WTC11 (cell line): ENCODE measurements around the gene MEGF6. TPM values are rescaled to one million over a fixed set of nuclear protein-coding genes. Genes with fewer than 3 reads are reported as not detected.

ENCODE experiments used
- ATAC-seq: fragments of 200-7000 bp; cut with Tn5 transposase; 2 replicates; pipeline ENCODE4 v1.10.0; 2021; ENCODE audit warnings: mild to moderate bottlenecking, moderate library complexity
- CTCF ChIA-PET: fragments of 300-600 bp; sonication (Branson Sonifier 250); formaldehyde crosslinking; loops from one replicate; lab custom pipeline; 2021; ENCODE audit warnings: antibody characterized with exemption; lab: Charles Lee
- POLR2A ChIA-PET: fragments of 350-600 bp; sonication (Branson Sonifier 250); formaldehyde crosslinking; loops from one replicate; lab custom pipeline; 2021; ENCODE audit warnings: antibody characterized with exemption; lab: Charles Lee
- DNase-seq: peaks from one replicate; pipeline ENCODE4 v3.0.0; 2021; ENCODE audit warnings: low spot score
- H3K27ac Mint-ChIP-seq: 2 replicates; pipeline ENCODE4 v1.8.0; 2021; ENCODE audit warnings: mixed read lengths
- H3K27me3 Mint-ChIP-seq: 2 replicates; pipeline ENCODE4 v1.8.0; 2021; ENCODE audit warnings: low read depth, mild to moderate bottlenecking, moderate library complexity, mixed read lengths
- H3K36me3 Mint-ChIP-seq: 2 replicates; pipeline ENCODE4 v1.8.0; 2021; ENCODE audit warnings: mixed read lengths
- H3K4me1 Mint-ChIP-seq: 2 replicates; pipeline ENCODE4 v1.8.0; 2022; ENCODE audit warnings: mixed read lengths
- H3K4me3 Mint-ChIP-seq: 2 replicates; pipeline ENCODE4 v1.8.0; 2021; ENCODE audit warnings: mild to moderate bottlenecking, moderate library complexity, mixed read lengths
- H3K9me3 Mint-ChIP-seq: 2 replicates; pipeline ENCODE4 v1.8.0; 2021; ENCODE audit warnings: mixed read lengths
- CREB1 ChIP-seq: sonication (generic); formaldehyde crosslinking; IDR thresholded peaks from 2 replicates; pipeline ENCODE4 v1.8.0; 2023; ENCODE audit warnings: mild to moderate bottlenecking, missing genetic modification reagents
- FOXJ3 ChIP-seq: sonication (generic); formaldehyde crosslinking; IDR thresholded peaks from 2 replicates; pipeline ENCODE4 v1.9.0; 2021; ENCODE audit warnings: missing genetic modification reagents, mild to moderate bottlenecking, borderline replicate concordance
- FOXK1 ChIP-seq: sonication (generic); formaldehyde crosslinking; IDR thresholded peaks from 2 replicates; pipeline ENCODE4 v1.8.0; 2022; ENCODE audit warnings: mild to moderate bottlenecking, moderate library complexity, missing genetic modification reagents
- MAX ChIP-seq: sonication (generic); formaldehyde crosslinking; IDR thresholded peaks from 2 replicates; pipeline ENCODE4 v1.8.0; 2022; ENCODE audit warnings: mild to moderate bottlenecking, missing genetic modification reagents
- NFYB ChIP-seq: sonication (generic); formaldehyde crosslinking; conservative IDR thresholded peaks from 2 replicates; pipeline ENCODE4 v1.8.0; 2022; ENCODE audit warnings: low read depth, missing genetic modification reagents
- RORB ChIP-seq: fragments of 250-450 bp; sonication (Bioruptor Pico); IDR thresholded peaks from 2 replicates; pipeline ENCODE4 v1.9.0; 2021; ENCODE audit warnings: mild to moderate bottlenecking
- SOX15 ChIP-seq: fragments of 250-450 bp; sonication (Bioruptor Pico); IDR thresholded peaks from 2 replicates; pipeline ENCODE4 v1.9.0; 2021; ENCODE audit warnings: mild to moderate bottlenecking
- TEAD4 ChIP-seq: sonication (generic); formaldehyde crosslinking; IDR thresholded peaks from 2 replicates; pipeline ENCODE4 v1.8.0; 2022; ENCODE audit warnings: mild to moderate bottlenecking, missing genetic modification reagents
- ZNF232 ChIP-seq: sonication (generic); formaldehyde crosslinking; IDR thresholded peaks from 2 replicates; pipeline ENCODE4 v1.8.0; 2022; ENCODE audit warnings: mild to moderate bottlenecking, missing genetic modification reagents
- ZNF416 ChIP-seq: fragments of 250-450 bp; sonication (Bioruptor Pico); IDR thresholded peaks from 2 replicates; pipeline ENCODE4 v1.9.0; 2021; ENCODE audit warnings: mild to moderate bottlenecking, inconsistent platforms
- total RNA-seq: library from RNA; stranded (reverse); gene quantifications from 3 replicates; pipeline ENCODE4 v1.2.3, GENCODE V29; 2021
- TF ChIP-seq, protein P1 (sequence below): fragments of 250-450 bp; sonication (Bioruptor Pico); IDR thresholded peaks from 2 replicates; pipeline ENCODE4 v1.9.0; 2021; ENCODE audit warnings: mild to moderate bottlenecking, borderline replicate concordance
- TF ChIP-seq, protein P2 (sequence below): fragments of 250-450 bp; sonication (Bioruptor Pico); IDR thresholded peaks from 2 replicates; pipeline ENCODE4 v2.1.2; 2022; ENCODE audit warnings: mild to moderate bottlenecking, moderate library complexity
- TF ChIP-seq, protein P3 (sequence below): fragments of 250-450 bp; sonication (Bioruptor Pico); IDR thresholded peaks from 2 replicates; pipeline ENCODE4 v1.8.0; 2021; ENCODE audit warnings: mild to moderate bottlenecking
- TF ChIP-seq, protein P4 (sequence below): sonication (generic); formaldehyde crosslinking; IDR thresholded peaks from 2 replicates; pipeline ENCODE4 v1.8.1; 2022; ENCODE audit warnings: missing genetic modification reagents, borderline replicate concordance
- TF ChIP-seq, protein P5 (sequence below): sonication (generic); formaldehyde crosslinking; IDR thresholded peaks from 2 replicates; pipeline ENCODE4 v1.8.1; 2022; ENCODE audit warnings: mild to moderate bottlenecking, missing genetic modification reagents, moderate library complexity, borderline replicate concordance

MEGF6 gene
- total RNA-seq, 1 experiment from 2014 or later: 24.9 TPM

DNA sequence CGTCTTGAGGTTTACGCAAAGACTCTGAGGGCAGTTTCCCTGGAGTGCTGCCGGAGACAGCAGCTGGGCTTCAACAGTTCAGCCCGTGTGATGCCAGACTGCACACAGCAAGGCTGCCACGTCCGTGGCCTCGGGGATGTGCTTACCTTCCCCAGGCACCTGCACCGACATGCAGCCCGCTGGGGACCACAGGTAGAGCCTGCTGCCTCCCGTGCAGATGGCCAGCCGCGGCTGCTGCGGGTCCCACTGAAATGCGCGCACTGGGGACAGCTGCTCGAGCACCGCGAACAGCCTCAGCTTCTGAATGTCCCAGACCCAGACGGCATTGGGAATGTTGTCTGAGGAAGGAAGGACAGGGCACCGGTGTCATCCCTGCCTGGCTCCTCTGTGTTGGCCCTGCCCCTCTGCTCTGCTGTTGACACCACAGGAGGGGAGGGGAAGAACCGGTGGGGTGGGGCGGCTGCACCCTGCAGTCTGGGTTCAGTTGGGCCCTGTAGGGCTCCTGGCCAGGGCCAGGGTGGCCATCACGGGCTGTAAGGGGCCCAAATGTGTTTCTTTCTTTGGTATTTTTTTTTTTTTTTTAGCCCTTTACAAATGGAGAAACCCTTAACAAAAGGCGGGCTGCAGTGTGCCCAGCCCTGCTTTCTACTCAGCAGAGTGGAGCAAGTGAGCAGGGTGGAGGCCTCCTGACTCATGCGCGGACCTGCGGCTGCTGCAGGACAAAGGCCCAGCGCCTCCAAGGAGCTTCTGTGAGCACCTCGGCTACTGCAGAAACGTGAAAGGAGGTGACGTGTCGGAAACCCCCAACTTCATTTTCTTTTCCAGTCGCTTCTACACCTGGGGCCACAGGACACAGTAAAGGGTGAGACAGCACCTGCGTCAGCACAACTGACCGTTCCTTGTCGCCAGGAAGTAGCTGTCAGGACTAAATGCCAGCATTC, 20.3 kb upstream of the MEGF6 start:
- Mint-ChIP-seq H3K4me3 (no peak overlapping the region), H3K27ac (0 out of 2 replicates have a peak overlapping the region, but pooled peaks have one; percentile 27), H3K9me3 (no peaks in the 10 kb centered on the region)
- CTCF ChIA-PET: interaction anchor here (1.0 to 5.0 kb wide), 7 partner anchors 13 to 179 kb away, joined by 3 to 24 read pairs (median 6); no protein-coding TSS in a partner anchor
- peak; percentile 58 for ATAC-seq
- TF ChIP-seq, protein P1, sequence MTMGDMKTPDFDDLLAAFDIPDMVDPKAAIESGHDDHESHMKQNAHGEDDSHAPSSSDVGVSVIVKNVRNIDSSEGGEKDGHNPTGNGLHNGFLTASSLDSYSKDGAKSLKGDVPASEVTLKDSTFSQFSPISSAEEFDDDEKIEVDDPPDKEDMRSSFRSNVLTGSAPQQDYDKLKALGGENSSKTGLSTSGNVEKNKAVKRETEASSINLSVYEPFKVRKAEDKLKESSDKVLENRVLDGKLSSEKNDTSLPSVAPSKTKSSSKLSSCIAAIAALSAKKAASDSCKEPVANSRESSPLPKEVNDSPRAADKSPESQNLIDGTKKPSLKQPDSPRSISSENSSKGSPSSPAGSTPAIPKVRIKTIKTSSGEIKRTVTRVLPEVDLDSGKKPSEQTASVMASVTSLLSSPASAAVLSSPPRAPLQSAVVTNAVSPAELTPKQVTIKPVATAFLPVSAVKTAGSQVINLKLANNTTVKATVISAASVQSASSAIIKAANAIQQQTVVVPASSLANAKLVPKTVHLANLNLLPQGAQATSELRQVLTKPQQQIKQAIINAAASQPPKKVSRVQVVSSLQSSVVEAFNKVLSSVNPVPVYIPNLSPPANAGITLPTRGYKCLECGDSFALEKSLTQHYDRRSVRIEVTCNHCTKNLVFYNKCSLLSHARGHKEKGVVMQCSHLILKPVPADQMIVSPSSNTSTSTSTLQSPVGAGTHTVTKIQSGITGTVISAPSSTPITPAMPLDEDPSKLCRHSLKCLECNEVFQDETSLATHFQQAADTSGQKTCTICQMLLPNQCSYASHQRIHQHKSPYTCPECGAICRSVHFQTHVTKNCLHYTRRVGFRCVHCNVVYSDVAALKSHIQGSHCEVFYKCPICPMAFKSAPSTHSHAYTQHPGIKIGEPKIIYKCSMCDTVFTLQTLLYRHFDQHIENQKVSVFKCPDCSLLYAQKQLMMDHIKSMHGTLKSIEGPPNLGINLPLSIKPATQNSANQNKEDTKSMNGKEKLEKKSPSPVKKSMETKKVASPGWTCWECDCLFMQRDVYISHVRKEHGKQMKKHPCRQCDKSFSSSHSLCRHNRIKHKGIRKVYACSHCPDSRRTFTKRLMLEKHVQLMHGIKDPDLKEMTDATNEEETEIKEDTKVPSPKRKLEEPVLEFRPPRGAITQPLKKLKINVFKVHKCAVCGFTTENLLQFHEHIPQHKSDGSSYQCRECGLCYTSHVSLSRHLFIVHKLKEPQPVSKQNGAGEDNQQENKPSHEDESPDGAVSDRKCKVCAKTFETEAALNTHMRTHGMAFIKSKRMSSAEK (CRISPR knock-in tag): no peak
- TF ChIP-seq, protein P2, sequence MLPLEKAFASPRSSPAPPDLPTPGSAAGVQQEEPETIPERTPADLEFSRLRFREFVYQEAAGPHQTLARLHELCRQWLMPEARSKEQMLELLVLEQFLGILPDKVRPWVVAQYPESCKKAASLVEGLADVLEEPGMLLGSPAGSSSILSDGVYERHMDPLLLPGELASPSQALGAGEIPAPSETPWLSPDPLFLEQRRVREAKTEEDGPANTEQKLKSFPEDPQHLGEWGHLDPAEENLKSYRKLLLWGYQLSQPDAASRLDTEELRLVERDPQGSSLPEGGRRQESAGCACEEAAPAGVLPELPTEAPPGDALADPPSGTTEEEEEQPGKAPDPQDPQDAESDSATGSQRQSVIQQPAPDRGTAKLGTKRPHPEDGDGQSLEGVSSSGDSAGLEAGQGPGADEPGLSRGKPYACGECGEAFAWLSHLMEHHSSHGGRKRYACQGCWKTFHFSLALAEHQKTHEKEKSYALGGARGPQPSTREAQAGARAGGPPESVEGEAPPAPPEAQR (CRISPR knock-in tag): no peak
- TF ChIP-seq ZNF416 (CRISPR knock-in tag): no peak
- TF ChIP-seq, protein P3, sequence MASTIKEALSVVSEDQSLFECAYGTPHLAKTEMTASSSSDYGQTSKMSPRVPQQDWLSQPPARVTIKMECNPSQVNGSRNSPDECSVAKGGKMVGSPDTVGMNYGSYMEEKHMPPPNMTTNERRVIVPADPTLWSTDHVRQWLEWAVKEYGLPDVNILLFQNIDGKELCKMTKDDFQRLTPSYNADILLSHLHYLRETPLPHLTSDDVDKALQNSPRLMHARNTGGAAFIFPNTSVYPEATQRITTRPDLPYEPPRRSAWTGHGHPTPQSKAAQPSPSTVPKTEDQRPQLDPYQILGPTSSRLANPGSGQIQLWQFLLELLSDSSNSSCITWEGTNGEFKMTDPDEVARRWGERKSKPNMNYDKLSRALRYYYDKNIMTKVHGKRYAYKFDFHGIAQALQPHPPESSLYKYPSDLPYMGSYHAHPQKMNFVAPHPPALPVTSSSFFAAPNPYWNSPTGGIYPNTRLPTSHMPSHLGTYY: no peak
- TF ChIP-seq TEAD4 (CRISPR knock-in tag): no peak
- TF ChIP-seq FOXJ3 (CRISPR knock-in tag): no peak
- TF ChIP-seq, protein P4, sequence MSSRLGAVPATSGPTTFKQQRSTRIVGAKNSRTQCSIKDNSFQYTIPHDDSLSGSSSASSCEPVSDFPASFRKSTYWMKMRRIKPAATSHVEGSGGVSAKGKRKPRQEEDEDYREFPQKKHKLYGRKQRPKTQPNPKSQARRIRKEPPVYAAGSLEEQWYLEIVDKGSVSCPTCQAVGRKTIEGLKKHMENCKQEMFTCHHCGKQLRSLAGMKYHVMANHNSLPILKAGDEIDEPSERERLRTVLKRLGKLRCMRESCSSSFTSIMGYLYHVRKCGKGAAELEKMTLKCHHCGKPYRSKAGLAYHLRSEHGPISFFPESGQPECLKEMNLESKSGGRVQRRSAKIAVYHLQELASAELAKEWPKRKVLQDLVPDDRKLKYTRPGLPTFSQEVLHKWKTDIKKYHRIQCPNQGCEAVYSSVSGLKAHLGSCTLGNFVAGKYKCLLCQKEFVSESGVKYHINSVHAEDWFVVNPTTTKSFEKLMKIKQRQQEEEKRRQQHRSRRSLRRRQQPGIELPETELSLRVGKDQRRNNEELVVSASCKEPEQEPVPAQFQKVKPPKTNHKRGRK (CRISPR knock-in tag): no peak
- TF ChIP-seq RORB (CRISPR knock-in tag): no peak
- TF ChIP-seq MAX: no peak
- TF ChIP-seq, protein P5, sequence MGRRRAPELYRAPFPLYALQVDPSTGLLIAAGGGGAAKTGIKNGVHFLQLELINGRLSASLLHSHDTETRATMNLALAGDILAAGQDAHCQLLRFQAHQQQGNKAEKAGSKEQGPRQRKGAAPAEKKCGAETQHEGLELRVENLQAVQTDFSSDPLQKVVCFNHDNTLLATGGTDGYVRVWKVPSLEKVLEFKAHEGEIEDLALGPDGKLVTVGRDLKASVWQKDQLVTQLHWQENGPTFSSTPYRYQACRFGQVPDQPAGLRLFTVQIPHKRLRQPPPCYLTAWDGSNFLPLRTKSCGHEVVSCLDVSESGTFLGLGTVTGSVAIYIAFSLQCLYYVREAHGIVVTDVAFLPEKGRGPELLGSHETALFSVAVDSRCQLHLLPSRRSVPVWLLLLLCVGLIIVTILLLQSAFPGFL (CRISPR knock-in tag): no peak
- no peak for TF ChIP-seq SOX15 (CRISPR knock-in tag)
- no peak for TF ChIP-seq CREB1
- TF ChIP-seq FOXK1 (CRISPR knock-in tag): no peak
- TF ChIP-seq ZNF232 (CRISPR knock-in tag): no peak
- TF ChIP-seq NFYB: no peak
- TF ChIP-seq, all 79 proteins: peak for 0
- Mint-ChIP-seq H3K36me3 (peaks cover 27% of the 10 kb centered on the region), H3K4me1 (no peaks in the 10 kb centered on the region), H3K27me3 (no peaks in the 10 kb centered on the region)
- peak; percentile 12 for DNase-seq
- POLR2A ChIA-PET: no interaction called here
